Natural killer cell (primary cell): ENCODE data around the gene PDGFRA. TPM values are rescaled to one million over a fixed set of nuclear protein-coding genes. Genes with fewer than 3 reads are reported as not detected.

Experiments used
- ATAC-seq, 3 donors: fragments of 150-1000 bp in 2 of 3; fragments of 200-7000 bp in 1 of 3; cut with Tn5 transposase; 1 replicate in 1 of 3; 2 replicates in 2 of 3; pipeline ENCODE4 v1.10.0; 2021; ENCODE audit warnings: mild to moderate bottlenecking in 2 of 3, moderate library complexity in 2 of 3
- DNase-seq, 2 donors: peaks; one replicate each; pipeline versions ENCODE4 v3.0.0 to v3.0.0-alpha.2; 2013 to 2021; ENCODE audit warnings: mixed read lengths in 1 of 2
- H3K27ac ChIP-seq: one replicate; pipeline ENCODE4 v1.5.1; 2013; ENCODE audit warnings: mild to moderate bottlenecking, low read length
- H3K27me3 ChIP-seq: one replicate; pipeline ENCODE4 v1.6.1; 2013; ENCODE audit warnings: low read length; ENCODE audit not compliant: control insufficient read depth, insufficient read depth
- H3K36me3 ChIP-seq: one replicate; pipeline ENCODE4 v1.6.1; 2013; ENCODE audit warnings: low read length; ENCODE audit not compliant: control insufficient read depth, insufficient read depth
- H3K4me1 ChIP-seq: one replicate; pipeline ENCODE4 v1.6.1; 2013; ENCODE audit warnings: low read length; ENCODE audit not compliant: control insufficient read depth, insufficient read depth
- H3K4me3 ChIP-seq: one replicate; pipeline ENCODE4 v1.5.1; 2013; ENCODE audit warnings: low read length
- H3K9me3 ChIP-seq: one replicate; pipeline ENCODE4 v1.6.1; 2013; ENCODE audit warnings: low read length; ENCODE audit not compliant: control insufficient read depth, insufficient read depth
- H3K27ac Mint-ChIP-seq, 2 donors: one replicate each; pipeline ENCODE4 v1.8.0; 2022; ENCODE audit warnings: mild to moderate bottlenecking in 2 of 2, mixed read lengths in 2 of 2, moderate library complexity in 1 of 2
- H3K27me3 Mint-ChIP-seq, 2 donors: one replicate each; pipeline ENCODE4 v1.8.0; 2022; ENCODE audit warnings: low read depth in 2 of 2, mixed read lengths in 2 of 2
- H3K36me3 Mint-ChIP-seq: one replicate; pipeline ENCODE4 v1.8.0; 2022; ENCODE audit warnings: mixed read lengths
- H3K4me1 Mint-ChIP-seq, 2 donors: one replicate each; pipeline ENCODE4 v1.8.0; 2022; ENCODE audit warnings: mixed read lengths in 2 of 2
- H3K4me3 Mint-ChIP-seq: one replicate; pipeline ENCODE4 v1.8.0; 2022; ENCODE audit warnings: mild to moderate bottlenecking, moderate library complexity, mixed read lengths
- H3K9me3 Mint-ChIP-seq, 2 donors: one replicate each; pipeline ENCODE4 v1.8.0; 2022; ENCODE audit warnings: mixed read lengths in 2 of 2
- WGBS: methylation state at CpG from one replicate; pipeline ENCODE4 v1.1.7; 2013; ENCODE audit warnings: missing lambda C conversion rate; ENCODE audit not compliant: insufficient coverage; 5-methylcytosine and 5-hydroxymethylcytosine counted together
- intact Hi-C: fragments of 100-400 bp; cut with micrococcal nuclease; formaldehyde crosslinking; loops from one replicate; pipeline ENCODE4 v1.14.2; 2022
- total RNA-seq, 4 donors: library from RNA; stranded (reverse); fragments of 120-200 nt in 1 of 4; gene quantifications; one replicate each; pipeline versions ENCODE4 v1.2.3 to v1.2.4, GENCODE V29; 2013 to 2022
- TF ChIP-seq, protein P1 (sequence below): fragments of 200-600 bp; IDR thresholded peaks from one replicate; pipeline ENCODE4 v1.8.0; 2022; ENCODE audit warnings: antibody characterized with exemption

PDGFRA gene
- total RNA-seq = under 1 TPM in 1 of 3 donors, not detected in 2; 0.05 TPM
- total RNA-seq (2013) = 0.81 TPM

DNA sequence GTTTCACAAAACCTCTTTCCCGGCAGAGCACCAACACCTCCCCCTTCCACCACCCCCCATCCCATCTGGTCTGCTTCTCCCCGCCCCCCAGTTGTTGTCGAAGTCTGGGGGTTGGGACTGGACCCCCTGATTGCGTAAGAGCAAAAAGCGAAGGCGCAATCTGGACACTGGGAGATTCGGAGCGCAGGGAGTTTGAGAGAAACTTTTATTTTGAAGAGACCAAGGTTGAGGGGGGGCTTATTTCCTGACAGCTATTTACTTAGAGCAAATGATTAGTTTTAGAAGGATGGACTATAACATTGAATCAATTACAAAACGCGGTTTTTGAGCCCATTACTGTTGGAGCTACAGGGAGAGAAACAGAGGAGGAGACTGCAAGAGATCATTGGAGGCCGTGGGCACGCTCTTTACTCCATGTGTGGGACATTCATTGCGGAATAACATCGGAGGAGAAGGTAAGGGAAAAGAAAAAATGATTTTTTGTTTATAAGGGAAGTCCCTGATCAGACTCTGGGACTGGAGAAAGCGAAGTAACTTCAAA, at the start of gene PDGFRA:
PDGFRA (plus strand) TSS at position 333 of the 541 bp plus-strand sequence. CDS start 29,476 bp downstream, outside the sequence.
- peaks cover 59 to 64% of the 10 kb centered on the region in 2 donors for H3K27me3 Mint-ChIP-seq
- H3K9me3 Mint-ChIP-seq = no peaks in the 10 kb centered on the region
- 15% methylated on average over 14 of the region's 15 CpGs for WGBS
- intact Hi-C loops = no loop called here
- TF ChIP-seq, protein P1, sequence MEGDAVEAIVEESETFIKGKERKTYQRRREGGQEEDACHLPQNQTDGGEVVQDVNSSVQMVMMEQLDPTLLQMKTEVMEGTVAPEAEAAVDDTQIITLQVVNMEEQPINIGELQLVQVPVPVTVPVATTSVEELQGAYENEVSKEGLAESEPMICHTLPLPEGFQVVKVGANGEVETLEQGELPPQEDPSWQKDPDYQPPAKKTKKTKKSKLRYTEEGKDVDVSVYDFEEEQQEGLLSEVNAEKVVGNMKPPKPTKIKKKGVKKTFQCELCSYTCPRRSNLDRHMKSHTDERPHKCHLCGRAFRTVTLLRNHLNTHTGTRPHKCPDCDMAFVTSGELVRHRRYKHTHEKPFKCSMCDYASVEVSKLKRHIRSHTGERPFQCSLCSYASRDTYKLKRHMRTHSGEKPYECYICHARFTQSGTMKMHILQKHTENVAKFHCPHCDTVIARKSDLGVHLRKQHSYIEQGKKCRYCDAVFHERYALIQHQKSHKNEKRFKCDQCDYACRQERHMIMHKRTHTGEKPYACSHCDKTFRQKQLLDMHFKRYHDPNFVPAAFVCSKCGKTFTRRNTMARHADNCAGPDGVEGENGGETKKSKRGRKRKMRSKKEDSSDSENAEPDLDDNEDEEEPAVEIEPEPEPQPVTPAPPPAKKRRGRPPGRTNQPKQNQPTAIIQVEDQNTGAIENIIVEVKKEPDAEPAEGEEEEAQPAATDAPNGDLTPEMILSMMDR = no peak
- no peaks in the 10 kb centered on the region for H3K36me3 ChIP-seq
- ATAC-seq = no peak
- peaks cover 58% of the 10 kb centered on the region for H3K4me1 ChIP-seq
- no peak within 1 kb of the TSS for H3K4me3 ChIP-seq
- H3K4me3 Mint-ChIP-seq = peak within 1 kb of the TSS; percentile 22
- no peak within 1 kb of the TSS for H3K27ac ChIP-seq
- no peak within 1 kb of the TSS for H3K27ac Mint-ChIP-seq
- no peaks in the 10 kb centered on the region for H3K9me3 ChIP-seq
- peaks cover 64% of the 10 kb centered on the region for H3K27me3 ChIP-seq
- peaks cover 26 to 38% of the 10 kb centered on the region in 2 donors for H3K4me1 Mint-ChIP-seq
- no peaks in the 10 kb centered on the region for H3K36me3 Mint-ChIP-seq
- DNase-seq = no peak

DNA sequence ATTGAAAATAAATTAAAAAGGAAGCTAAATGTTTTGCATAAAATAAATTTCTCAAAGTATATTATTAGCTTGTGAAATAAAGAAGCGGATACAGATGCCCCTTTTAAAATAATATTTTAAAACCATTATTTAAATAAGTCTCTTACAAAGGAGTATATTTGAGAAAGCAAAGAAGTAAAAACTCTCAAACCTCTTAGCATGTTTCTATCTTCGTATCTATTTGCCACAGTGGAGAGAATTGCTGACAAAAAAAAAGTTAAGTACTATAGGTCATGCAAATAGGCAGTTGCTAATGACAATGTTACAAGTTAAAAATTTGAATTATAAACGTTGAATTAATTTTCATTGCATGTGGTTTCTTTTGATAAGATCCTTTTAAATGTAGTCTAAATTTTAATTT, 44.5 kb upstream of the PDGFRA start:
- Histone ChIP-seq H3K27me3 (no peaks in the 10 kb centered on the region), H3K9me3 (no peaks in the 10 kb centered on the region), H3K4me3 (no peak overlapping the region), H3K27ac (no peak overlapping the region), H3K4me1 (no peaks in the 10 kb centered on the region), H3K36me3 (no peaks in the 10 kb centered on the region)
- no peak for ATAC-seq
- TF ChIP-seq, protein P1 = no peak
- no peaks in the 10 kb centered on the region for H3K4me1 Mint-ChIP-seq
- no CpG with 5 or more reads among the region's 3 CpGs for WGBS
- no peaks in the 10 kb centered on the region for H3K9me3 Mint-ChIP-seq
- no peak for DNase-seq
- H3K4me3 Mint-ChIP-seq = no peak overlapping the region
- intact Hi-C loops = no loop called here
- H3K36me3 Mint-ChIP-seq = no peaks in the 10 kb centered on the region
- H3K27me3 Mint-ChIP-seq = peaks cover 0 to 3% of the 10 kb centered on the region in 2 donors
- H3K27ac Mint-ChIP-seq = no peak overlapping the region

DNA sequence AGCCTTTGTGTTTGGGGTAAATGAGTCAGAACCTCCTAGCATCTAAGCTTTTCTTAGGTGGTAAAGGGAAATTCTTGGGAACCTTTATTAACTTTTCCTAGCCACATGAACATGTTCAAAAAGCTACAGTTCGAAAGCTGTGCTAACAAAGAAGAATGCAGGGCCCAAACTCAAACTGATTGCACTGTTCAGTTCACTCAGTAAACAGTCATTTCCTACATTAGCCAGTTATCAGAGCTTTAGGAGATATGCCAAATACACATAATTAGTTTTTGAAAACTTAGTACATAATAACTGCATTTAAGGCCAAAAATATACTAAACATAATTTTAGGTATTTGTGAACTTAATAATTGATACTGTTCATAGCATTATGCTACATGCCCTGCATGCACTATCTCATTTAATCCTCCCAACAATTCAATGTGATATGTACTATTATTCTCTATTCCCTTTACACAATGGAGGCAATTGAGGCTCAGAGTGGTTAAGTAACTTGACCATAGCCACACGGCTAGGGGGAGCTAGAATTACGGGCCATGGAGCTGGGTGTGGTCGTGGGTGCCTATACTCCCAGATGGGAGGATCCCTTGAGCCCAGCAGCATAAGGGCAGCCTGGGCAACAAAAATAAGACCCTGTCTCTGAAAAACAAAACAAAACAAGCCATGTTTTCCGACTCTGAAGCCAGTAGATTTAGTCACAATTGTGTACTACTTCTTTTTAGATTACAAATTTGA, 43.9 kb upstream of the PDGFRA start:
- Histone ChIP-seq H3K27me3 (no peaks in the 10 kb centered on the region), H3K4me1 (no peaks in the 10 kb centered on the region), H3K27ac (no peak overlapping the region), H3K4me3 (no peak overlapping the region), H3K36me3 (no peaks in the 10 kb centered on the region), H3K9me3 (no peaks in the 10 kb centered on the region)
- peaks cover 0 to 3% of the 10 kb centered on the region in 2 donors for H3K27me3 Mint-ChIP-seq
- H3K27ac Mint-ChIP-seq = no peak overlapping the region
- ATAC-seq (no peak), DNase-seq (no peak)
- intact Hi-C loops = no loop called here
- WGBS = 90% methylated on average over 4 of the region's 5 CpGs
- H3K4me3 Mint-ChIP-seq = no peak overlapping the region
- H3K9me3 Mint-ChIP-seq = no peaks in the 10 kb centered on the region
- no peaks in the 10 kb centered on the region for H3K36me3 Mint-ChIP-seq
- TF ChIP-seq, protein P1 = no peak
- H3K4me1 Mint-ChIP-seq = no peaks in the 10 kb centered on the region
